ENCODE data around the gene SLC15A3.
"Not testable (repeated sequence)": the region's sequence is repeated elsewhere in the genome, so short reads cannot be mapped to it uniquely, and the experiment has no call there.

SLC15A3 gene

GRCh38 chr11:60913793-60914632, 38.0 kb downstream of the SLC15A3 start, which contains the start of gene TMEM109:
Gene TMEM109, plus strand, starts transcription at chr11:60914158. Its CDS starts 5,536 bp downstream, at chr11:60919694.
- peak; percentile 87 for DNase-seq (ENCODE audit: low spot score)

- no peak for DNase-seq (ENCODE audit: low spot score)
Observed at GRCh38 chr11:60912851-60913528, 39.0 kb downstream of the SLC15A3 start.

- DNase-seq (ENCODE audit: low spot score), result no peak
Observed at GRCh38 chr11:60912223-60912850, 39.6 kb downstream of the SLC15A3 start.

DNA sequence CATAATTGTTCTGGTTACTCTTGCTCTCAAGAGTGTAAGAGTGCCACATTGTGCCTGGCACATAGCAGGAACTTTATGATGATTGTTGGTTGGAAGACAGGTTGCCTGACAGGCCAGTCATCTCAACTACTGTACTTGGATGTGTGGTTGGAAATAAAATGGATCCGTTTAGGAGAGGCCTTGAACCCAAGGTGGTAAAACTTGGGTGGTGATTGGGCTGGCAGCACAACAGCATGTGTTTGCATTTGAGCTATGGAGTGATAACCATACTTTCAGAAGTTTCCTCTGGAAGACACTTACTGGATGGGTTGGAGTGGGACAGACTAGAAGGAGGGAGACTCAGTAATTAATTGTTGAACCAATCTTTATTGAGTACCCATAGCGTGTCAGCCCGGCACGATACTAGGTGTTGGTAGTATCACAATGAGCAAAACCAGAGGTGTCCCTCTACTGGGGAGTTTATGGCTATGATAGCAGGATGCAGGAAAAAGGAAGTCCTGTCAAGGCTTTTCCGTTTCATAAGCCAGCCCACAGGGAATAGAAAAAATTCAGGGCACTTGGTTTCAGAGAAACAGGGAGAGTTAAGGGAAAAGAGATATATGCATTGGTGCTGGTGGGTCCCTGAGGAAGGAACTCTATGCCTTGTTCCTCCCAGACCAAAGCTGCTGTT, 41.1 kb downstream of the SLC15A3 start:
- peak; percentile 63 for DNase-seq (ENCODE audit: low spot score)

DNA sequence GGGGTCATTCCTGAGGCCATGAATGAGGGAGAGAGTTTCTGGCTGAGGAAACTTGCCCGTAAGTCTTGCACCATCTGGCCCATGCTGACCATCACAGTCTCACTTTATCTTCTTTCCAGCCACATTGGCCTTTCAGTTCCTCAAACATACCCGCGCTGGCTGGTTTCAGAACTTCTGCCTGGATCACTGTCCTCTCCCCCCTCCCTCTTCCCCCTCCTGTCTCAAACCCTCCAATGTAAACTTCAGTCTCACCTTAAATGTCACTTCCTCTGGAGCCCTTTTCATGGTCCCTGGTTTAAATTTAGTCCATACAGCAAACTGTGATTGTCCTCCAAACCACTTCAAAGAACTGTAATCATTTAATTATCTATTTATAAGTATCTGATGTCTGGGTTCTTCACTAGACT, 41.7 kb downstream of the SLC15A3 start:
- DNase-seq (ENCODE audit: low spot score), result no peak

DNA sequence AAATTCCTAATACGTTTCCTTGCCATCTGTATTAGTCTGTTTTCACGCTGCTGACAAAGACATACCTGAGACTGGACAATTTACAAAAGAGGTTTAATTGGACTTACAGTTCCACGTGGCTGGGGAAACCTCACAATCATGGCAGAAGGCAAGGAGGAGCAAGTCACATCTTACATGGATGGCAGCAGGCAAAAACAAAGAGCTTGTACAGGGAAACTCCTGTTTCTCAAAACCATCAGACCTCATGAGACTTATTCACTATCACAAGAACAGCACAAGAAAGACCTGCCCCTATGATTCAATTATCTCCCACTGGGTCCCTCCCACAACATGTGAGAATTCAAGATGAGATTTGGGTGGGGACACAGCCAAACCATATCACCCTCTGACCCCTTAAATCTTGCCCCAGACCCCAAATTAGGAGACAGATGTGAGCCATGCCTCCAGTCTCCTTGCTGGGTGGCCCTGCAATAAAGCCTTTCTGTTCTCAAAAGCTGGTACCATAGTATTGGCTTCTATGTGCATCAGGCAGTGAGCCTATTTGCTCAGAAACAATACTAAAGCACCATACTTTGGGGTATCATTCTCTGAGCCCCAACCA, 42.2 kb downstream of the SLC15A3 start:
- DNase-seq (ENCODE audit: low spot score), result not testable (repeated sequence)

- DNase-seq (ENCODE audit: low spot score), result no peak
Observed at GRCh38 chr11:60908803-60909202, 43.2 kb downstream of the SLC15A3 start.

DNA sequence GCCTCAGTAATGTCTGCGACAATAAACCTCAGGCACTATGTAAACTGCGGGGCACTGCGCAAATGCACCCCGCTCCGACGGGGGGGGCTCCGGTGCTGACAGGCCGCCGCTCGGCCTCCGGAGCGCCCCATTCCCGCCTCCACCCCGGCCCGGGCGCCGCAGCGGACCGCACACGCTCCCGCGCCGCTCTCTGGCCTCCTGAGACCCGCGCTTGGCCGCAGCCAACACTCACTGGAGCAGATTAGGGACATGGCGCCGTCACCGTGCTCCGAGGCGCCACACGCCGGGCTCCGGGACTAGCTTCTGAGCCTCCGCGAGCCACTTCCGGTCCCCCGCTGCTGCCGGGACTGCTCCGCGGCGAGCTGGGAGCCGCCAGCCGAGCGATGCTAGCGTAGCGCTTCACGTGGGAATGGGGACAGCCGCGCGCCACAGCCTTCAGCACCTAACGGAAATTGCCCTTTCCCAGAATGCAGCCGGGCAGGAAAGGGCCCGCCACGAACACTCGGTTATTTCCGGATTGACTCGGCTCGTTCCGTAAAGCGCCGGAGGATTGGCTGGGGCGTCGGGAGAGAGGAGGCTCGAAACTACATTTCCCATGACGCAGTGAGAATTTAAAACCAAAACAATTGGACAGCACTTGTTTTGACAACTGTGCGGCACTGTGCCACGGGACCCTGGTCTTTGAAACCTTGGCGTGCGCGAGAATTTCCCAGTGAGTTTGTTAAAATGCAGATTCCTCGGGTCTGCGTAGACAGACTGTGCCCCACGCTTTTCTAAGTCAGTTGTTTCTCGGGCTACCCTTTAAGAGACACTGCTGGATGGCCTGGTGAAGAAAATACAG, 45.6 kb downstream of the SLC15A3 start, which contains the start of gene PRPF19:
TSS of gene PRPF19 (minus strand) at position 454 of the 841 bp plus-strand sequence. CDS start at position 251, 203 bp downstream.
- peak; percentile 97 for DNase-seq (ENCODE audit: low spot score)

DNA sequence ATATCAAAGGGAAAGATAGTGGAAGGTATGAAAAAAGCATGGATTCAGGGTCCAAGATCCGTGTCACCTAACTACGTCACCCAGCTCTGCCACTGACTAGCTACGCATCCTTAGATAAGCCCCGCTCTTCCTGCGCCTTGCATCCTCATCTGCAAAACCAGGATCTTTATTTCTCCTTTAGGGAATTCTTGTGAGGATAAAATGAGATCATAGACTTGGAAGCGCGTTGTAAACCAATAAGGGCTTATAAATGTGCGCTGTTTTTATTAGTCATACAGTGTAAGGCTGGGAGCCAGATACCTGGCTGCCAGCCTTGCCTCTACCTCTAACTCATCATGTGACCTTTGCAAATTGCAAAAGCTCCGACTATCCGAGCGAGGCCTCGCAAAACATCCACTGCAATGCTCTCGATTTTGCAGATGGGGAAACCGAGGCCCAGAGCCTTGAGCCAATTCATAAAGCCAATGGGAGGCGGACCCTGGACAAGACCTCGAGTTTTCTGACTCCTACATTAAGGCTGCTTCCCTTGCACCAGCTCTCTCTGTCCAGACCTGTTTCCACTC, 46.3 kb downstream of the SLC15A3 start:
- DNase-seq (ENCODE audit: low spot score), result peak; percentile 42

DNA sequence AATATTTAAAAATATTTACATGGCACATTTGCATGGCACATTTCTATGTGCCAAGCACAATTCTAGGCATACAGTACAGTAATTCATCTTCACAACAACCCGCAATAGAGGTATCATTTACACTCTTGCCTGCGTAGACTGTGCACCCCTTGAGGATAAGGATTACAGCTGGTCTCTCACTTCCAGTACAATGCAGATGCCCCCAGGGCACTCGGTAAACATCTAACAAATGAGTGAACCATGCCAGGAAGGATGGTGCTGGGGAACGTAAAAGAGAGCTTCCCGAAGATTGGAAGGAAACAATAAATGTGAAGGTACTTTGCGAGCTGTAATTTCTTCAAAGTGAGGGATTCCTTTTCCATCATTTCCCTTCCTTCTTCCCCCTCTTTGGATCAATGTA, 46.9 kb downstream of the SLC15A3 start:
- DNase-seq (ENCODE audit: low spot score), result no peak

GRCh38 chr11:60902625-60903024, 49.4 kb downstream of the SLC15A3 start:
- no peak for DNase-seq (ENCODE audit: low spot score)

- DNase-seq (ENCODE audit: low spot score), result no peak
Observed at GRCh38 chr11:60900673-60901404, 51.1 kb downstream of the SLC15A3 start.

GRCh38 chr11:60899977-60900376, 52.0 kb downstream of the SLC15A3 start:
- no peak for DNase-seq (ENCODE audit: low spot score)

- peak; percentile 75 for DNase-seq (ENCODE audit: low spot score)
Observed at GRCh38 chr11:60899046-60899936, 52.7 kb downstream of the SLC15A3 start.

DNA sequence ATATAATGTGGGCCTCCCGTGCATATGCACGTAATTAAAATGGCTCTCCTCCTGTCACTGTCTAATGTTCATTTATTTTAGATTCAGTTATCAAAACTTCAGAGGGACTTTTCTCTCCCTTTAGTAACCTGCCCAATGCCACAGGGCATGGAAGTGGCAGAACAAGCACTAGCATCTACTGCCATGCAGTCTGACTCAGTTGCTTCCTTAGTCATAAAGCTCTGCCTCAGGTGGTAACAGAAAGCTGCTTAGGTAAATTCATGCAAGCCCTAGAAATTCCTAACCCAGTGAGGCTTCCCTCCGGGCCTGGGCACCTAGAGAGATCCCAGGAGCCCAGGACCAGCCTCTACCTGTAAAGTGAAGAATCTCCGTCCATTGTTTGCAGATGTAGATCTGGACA, 54.5 kb downstream of the SLC15A3 start:
- DNase-seq (ENCODE audit: low spot score), result no peak

- DNase-seq (ENCODE audit: low spot score), result no peak
Observed at GRCh38 chr11:60895687-60896086, 56.3 kb downstream of the SLC15A3 start.

DNA sequence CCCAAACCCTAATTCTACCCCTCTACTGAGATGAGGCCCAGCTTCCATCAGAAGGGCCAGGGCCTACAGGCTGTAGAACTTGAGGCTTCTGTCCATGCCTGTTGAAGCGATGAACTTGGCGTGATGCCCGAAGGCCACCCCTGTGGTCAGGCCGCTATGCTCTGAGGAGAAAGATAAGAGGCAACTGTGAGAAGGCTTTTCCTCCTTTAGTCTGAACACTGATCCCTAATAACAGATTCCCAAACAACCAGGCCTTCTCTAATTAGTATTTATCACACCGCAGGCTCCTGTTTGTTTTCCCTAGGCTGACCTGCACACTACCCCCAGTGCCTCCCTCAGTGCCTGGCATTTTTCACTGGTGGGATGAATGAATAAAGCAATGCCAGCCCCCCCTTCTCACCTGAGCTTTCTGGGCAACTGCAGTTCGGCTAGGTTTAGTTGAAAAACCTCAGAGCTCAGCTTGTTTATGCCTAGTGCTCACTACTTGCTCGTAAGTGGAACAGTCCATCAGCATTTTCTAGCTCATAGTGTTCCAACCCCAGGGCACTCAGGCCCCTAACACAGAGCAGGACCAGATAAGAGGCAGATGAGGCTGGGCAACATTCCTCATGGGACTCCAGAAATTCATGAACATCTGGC, 60.8 kb downstream of the SLC15A3 start:
- DNase-seq (ENCODE audit: low spot score), result no peak

GRCh38 chr11:60890696-60891095, 61.3 kb downstream of the SLC15A3 start:
- no peak for DNase-seq (ENCODE audit: low spot score)

All from kidney capillary endothelial cell (primary cell).